ENCODE results near the gene CA11.

CA11 gene

GRCh38 chr19:48615231-48616040, 30.6 kb downstream of the CA11 start:
- no peaks in the 10 kb centered on the region for H3K9me3 ChIP-seq
- peaks cover 32% of the 10 kb centered on the region for H3K36me3 ChIP-seq
- H3K4me1 ChIP-seq (ENCODE audit: control insufficient read depth in 1 of 2, insufficient read depth in 1 of 2, low read depth in 1 of 2, low read length in 1 of 2) = peaks cover 23 to 26% of the 10 kb centered on the region in 2 experiments
- no peak overlapping the region for H3K27ac ChIP-seq
- no peaks in the 10 kb centered on the region for H3K27me3 ChIP-seq
- no peak overlapping the region for H3K4me3 ChIP-seq (ENCODE audit: low read depth in 1 of 2, low read length in 1 of 2)
- no peak for TF ChIP-seq CTCF (IDR thresholded peaks at IDR 0.05)

- Histone ChIP-seq H3K4me1 (ENCODE audit: control insufficient read depth in 1 of 2, insufficient read depth in 1 of 2, low read depth in 1 of 2, low read length in 1 of 2) (peaks cover 16 to 19% of the 10 kb centered on the region in 2 experiments), H3K4me3 (ENCODE audit: low read depth in 1 of 2, low read length in 1 of 2) (no peak within 1 kb of the TSS), H3K27ac (no peak within 1 kb of the TSS)
Measured at GRCh38 chr19:48614436-48615230, 31.4 kb downstream of the CA11 start, which contains the start of gene FAM83E. FAM83E (minus strand) TSS chr19:48615076; CDS start chr19:48613372, 1,704 bp downstream.

GRCh38 chr19:48613852-48614435, 32.0 kb downstream of the CA11 start:
- H3K36me3 ChIP-seq = peaks cover 32% of the 10 kb centered on the region
- H3K27me3 ChIP-seq = no peaks in the 10 kb centered on the region
- H3K4me3 ChIP-seq (ENCODE audit: low read depth in 1 of 2, low read length in 1 of 2) = no peak overlapping the region
- no peak overlapping the region for H3K27ac ChIP-seq
- no peak for TF ChIP-seq CTCF (IDR thresholded peaks at IDR 0.05)
- H3K9me3 ChIP-seq = no peaks in the 10 kb centered on the region
- peaks cover 12 to 15% of the 10 kb centered on the region in 2 experiments for H3K4me1 ChIP-seq (ENCODE audit: control insufficient read depth in 1 of 2, insufficient read depth in 1 of 2, low read depth in 1 of 2, low read length in 1 of 2)

More at GRCh38 chr19:48614436-48615230, 31.4 kb downstream of the CA11 start, which contains the start of gene FAM83E:
- H3K36me3 ChIP-seq = peaks cover 32% of the 10 kb centered on the region
- TF ChIP-seq CTCF (IDR thresholded peaks at IDR 0.05) = no peak
- H3K9me3 ChIP-seq = no peaks in the 10 kb centered on the region
- no peaks in the 10 kb centered on the region for H3K27me3 ChIP-seq

- Histone ChIP-seq H3K36me3 (peaks cover 32% of the 10 kb centered on the region), H3K4me3 (ENCODE audit: low read depth in 1 of 2, low read length in 1 of 2) (no peak overlapping the region), H3K9me3 (no peaks in the 10 kb centered on the region), H3K27me3 (no peaks in the 10 kb centered on the region), H3K4me1 (ENCODE audit: control insufficient read depth in 1 of 2, insufficient read depth in 1 of 2, low read depth in 1 of 2, low read length in 1 of 2) (peaks cover 5 to 9% of the 10 kb centered on the region in 2 experiments), H3K27ac (no peak overlapping the region)
- no peak for TF ChIP-seq CTCF (IDR thresholded peaks at IDR 0.05)
Measured at GRCh38 chr19:48613024-48613851, 32.7 kb downstream of the CA11 start.

GRCh38 chr19:48611872-48612271, 34.1 kb downstream of the CA11 start:
- Histone ChIP-seq H3K36me3 (peaks cover 25% of the 10 kb centered on the region), H3K4me1 (ENCODE audit: control insufficient read depth in 1 of 2, insufficient read depth in 1 of 2, low read depth in 1 of 2, low read length in 1 of 2) (no peaks in the 10 kb centered on the region), H3K9me3 (no peaks in the 10 kb centered on the region), H3K27me3 (no peaks in the 10 kb centered on the region), H3K27ac (no peak overlapping the region), H3K4me3 (ENCODE audit: low read depth in 1 of 2, low read length in 1 of 2) (no peak overlapping the region)
- TF ChIP-seq CTCF (IDR thresholded peaks at IDR 0.05) = no peak
